HK-2 (cell line): ENCODE measurements around the gene ITCH.
"Not testable (repeated sequence)": the region's sequence is repeated elsewhere in the genome, so short reads cannot be mapped to it uniquely, and the experiment has no call there.

Source experiments
- DNase-seq: peaks from one replicate; pipeline ENCODE4 v3.0.0-alpha.2; 2018; ENCODE audit not compliant: unreplicated experiment

The ITCH gene

GRCh38 chr20:34343458-34344211 is 19.4 kb upstream of the ITCH start:
- no peak for DNase-seq

- no peak for DNase-seq
Observed at GRCh38 chr20:34344238-34344637, 18.8 kb upstream of the ITCH start.

GRCh38 chr20:34345402-34345736 is 17.7 kb upstream of the ITCH start:
- DNase-seq: no peak

- not testable (repeated sequence) for DNase-seq
Observed at GRCh38 chr20:34345839-34346532, 17.1 kb upstream of the ITCH start.

- DNase-seq: not testable (repeated sequence)
Observed at GRCh38 chr20:34346533-34346865, 16.6 kb upstream of the ITCH start.

- DNase-seq: no peak
Observed at GRCh38 chr20:34347571-34347970, 15.5 kb upstream of the ITCH start.

- no peak for DNase-seq
Observed at GRCh38 chr20:34350095-34350494, 13.0 kb upstream of the ITCH start.

GRCh38 chr20:34353467-34353866 is 9.6 kb upstream of the ITCH start:
- DNase-seq: not testable (repeated sequence)

- no peak for DNase-seq
Observed at GRCh38 chr20:34355427-34355826, 7.6 kb upstream of the ITCH start.

- not testable (repeated sequence) for DNase-seq
Observed at GRCh38 chr20:34359729-34360128, 3.3 kb upstream of the ITCH start.

GRCh38 chr20:34362502-34363061 is 491 bp upstream of the ITCH start:
- DNase-seq: no peak

- peak; percentile 49 for DNase-seq
Observed at GRCh38 chr20:34363465-34364222, 571 bp downstream of the ITCH start.

GRCh38 chr20:34364223-34364506 is 1.1 kb downstream of the ITCH start:
- DNase-seq: no peak

GRCh38 chr20:34365765-34366213 is 2.7 kb downstream of the ITCH start:
- DNase-seq: no peak

- DNase-seq: no peak
Observed at GRCh38 chr20:34367155-34367554, 4.1 kb downstream of the ITCH start.

- not testable (repeated sequence) for DNase-seq
Observed at GRCh38 chr20:34367911-34368310, 4.8 kb downstream of the ITCH start.

GRCh38 chr20:34368547-34368946 is 5.5 kb downstream of the ITCH start:
- no peak for DNase-seq

- no peak for DNase-seq
Observed at GRCh38 chr20:34369265-34369664, 6.2 kb downstream of the ITCH start.

GRCh38 chr20:34370062-34370461 is 7.0 kb downstream of the ITCH start:
- no peak for DNase-seq

GRCh38 chr20:34373445-34373844 is 10.4 kb downstream of the ITCH start:
- no peak for DNase-seq

- DNase-seq: no peak
Observed at GRCh38 chr20:34374209-34374760, 11.2 kb downstream of the ITCH start.

- no peak for DNase-seq
Observed at GRCh38 chr20:34375977-34376430, 12.9 kb downstream of the ITCH start.
